ENCODE measurements around the gene TOLLIP. TPM values are rescaled to one million over a fixed set of nuclear protein-coding genes. Genes with fewer than 3 reads are reported as not detected.
"Not testable (repeated sequence)": the region's sequence is repeated elsewhere in the genome, so short reads cannot be mapped to it uniquely, and the experiment has no call there.

The TOLLIP gene
- total RNA-seq, 2 donors from 2014 or later = 46.0 to 46.3 TPM

GRCh38 chr11:1350086-1350725, 40.8 kb upstream of the TOLLIP start:
- TF ChIP-seq CTCF (IDR thresholded peaks at IDR 0.05) = no peak
- H3K27me3 ChIP-seq (replicated peaks; ENCODE audit: insufficient read depth) = no peaks in the 10 kb centered on the region
- no peak overlapping the region for H3K27ac ChIP-seq
- ATAC-seq (ENCODE audit: insufficient number of reproducible peaks, low FRiP score, low read depth) (no peak), DNase-seq (ENCODE audit: low spot score) (no peak)
- H3K4me3 ChIP-seq = no peak overlapping the region
- no peaks in the 10 kb centered on the region for H3K36me3 ChIP-seq
- no peaks in the 10 kb centered on the region for H3K9me3 ChIP-seq
- H3K4me1 ChIP-seq (ENCODE audit: control insufficient read depth in 1 of 2, low read depth in 2 of 2) = no peaks in the 10 kb centered on the region

- DNase-seq (ENCODE audit: low spot score) (no peak), ATAC-seq (ENCODE audit: insufficient number of reproducible peaks, low FRiP score, low read depth) (no peak)
- Histone ChIP-seq H3K27me3 (replicated peaks; ENCODE audit: insufficient read depth) (no peaks in the 10 kb centered on the region), H3K36me3 (no peaks in the 10 kb centered on the region), H3K4me3 (no peak overlapping the region), H3K9me3 (no peaks in the 10 kb centered on the region), H3K27ac (no peak overlapping the region), H3K4me1 (ENCODE audit: control insufficient read depth in 1 of 2, low read depth in 2 of 2) (no peaks in the 10 kb centered on the region)
- no peak for TF ChIP-seq CTCF (IDR thresholded peaks at IDR 0.05)
Measured at GRCh38 chr11:1349327-1350041, 40.1 kb upstream of the TOLLIP start.

GRCh38 chr11:1348796-1349326, 39.4 kb upstream of the TOLLIP start:
- Histone ChIP-seq H3K27ac (no peak overlapping the region), H3K27me3 (replicated peaks; ENCODE audit: insufficient read depth) (no peaks in the 10 kb centered on the region), H3K36me3 (no peaks in the 10 kb centered on the region), H3K9me3 (no peaks in the 10 kb centered on the region), H3K4me1 (ENCODE audit: control insufficient read depth in 1 of 2, low read depth in 2 of 2) (no peaks in the 10 kb centered on the region), H3K4me3 (no peak overlapping the region)
- DNase-seq (ENCODE audit: low spot score) = no peak
- TF ChIP-seq CTCF (IDR thresholded peaks at IDR 0.05) = no peak
- no peak for ATAC-seq (ENCODE audit: insufficient number of reproducible peaks, low FRiP score, low read depth)

- Histone ChIP-seq H3K36me3 (no peaks in the 10 kb centered on the region), H3K4me1 (ENCODE audit: control insufficient read depth in 1 of 2, low read depth in 2 of 2) (no peaks in the 10 kb centered on the region), H3K27ac (no peak overlapping the region), H3K27me3 (replicated peaks; ENCODE audit: insufficient read depth) (no peaks in the 10 kb centered on the region), H3K9me3 (no peaks in the 10 kb centered on the region), H3K4me3 (no peak overlapping the region)
- TF ChIP-seq CTCF (IDR thresholded peaks at IDR 0.05) = no peak
- DNase-seq (ENCODE audit: low spot score) = no peak
- ATAC-seq (ENCODE audit: insufficient number of reproducible peaks, low FRiP score, low read depth) = no peak
Measured at GRCh38 chr11:1348146-1348795, 38.8 kb upstream of the TOLLIP start.

GRCh38 chr11:1347411-1347999, 38.1 kb upstream of the TOLLIP start:
- not testable (repeated sequence) for H3K27me3 ChIP-seq (replicated peaks; ENCODE audit: insufficient read depth); H3K4me3 ChIP-seq; ATAC-seq (ENCODE audit: insufficient number of reproducible peaks, low FRiP score, low read depth); H3K9me3 ChIP-seq; DNase-seq (ENCODE audit: low spot score); H3K4me1 ChIP-seq (ENCODE audit: control insufficient read depth in 1 of 2, low read depth in 2 of 2); H3K36me3 ChIP-seq; H3K27ac ChIP-seq
